Activated CD8-positive, alpha-beta T cell treated with anti-CD3 and anti-CD28 coated beads for 36 hours (primary cell): Measurements from ENCODE around the gene ADNP2. TPM values are rescaled to one million over a fixed set of nuclear protein-coding genes. Genes with fewer than 3 reads are reported as not detected.
A peak's percentile ranks its signal among the peaks of the same experiment; 100 is the strongest.

Source experiments
- ATAC-seq: fragments of 200-7000 bp; cut with Tn5 transposase; one replicate; pipeline ENCODE4 v1.10.0; 2021; ENCODE audit warnings: mild to moderate bottlenecking, moderate library complexity
- CTCF ChIA-PET: fragments of 350-600 bp; sonication (Branson Sonifier 250); formaldehyde crosslinking; loops from one replicate; lab custom pipeline; 2021; ENCODE audit warnings: antibody characterized with exemption; lab: Charles Lee
- POLR2A ChIA-PET: fragments of 350-600 bp; sonication (Branson Sonifier 250); formaldehyde crosslinking; loops from one replicate; lab custom pipeline; 2021; ENCODE audit warnings: antibody characterized with exemption; lab: Charles Lee
- DNase-seq: peaks from one replicate; pipeline ENCODE4 v3.0.0-alpha.2; 2020
- H3K27ac Mint-ChIP-seq: one replicate; pipeline ENCODE4 v1.8.0; 2021; ENCODE audit warnings: mild to moderate bottlenecking, mixed read lengths
- H3K27me3 Mint-ChIP-seq: one replicate; pipeline ENCODE4 v1.8.0; 2021; ENCODE audit warnings: mixed read lengths
- H3K36me3 Mint-ChIP-seq: one replicate; pipeline ENCODE4 v1.8.0; 2021; ENCODE audit warnings: low read depth, mixed read lengths
- H3K4me1 Mint-ChIP-seq: one replicate; pipeline ENCODE4 v1.8.0; 2021; ENCODE audit warnings: low read depth, mixed read lengths
- H3K4me3 Mint-ChIP-seq: one replicate; pipeline ENCODE4 v1.8.0; 2021; ENCODE audit warnings: mild to moderate bottlenecking, moderate library complexity, mixed read lengths
- H3K9me3 Mint-ChIP-seq: one replicate; pipeline ENCODE4 v1.8.0; 2021; ENCODE audit warnings: mixed read lengths
- CTCF ChIP-seq: fragments of 200-600 bp; IDR thresholded peaks from one replicate; pipeline ENCODE4 v1.8.0; 2022; ENCODE audit warnings: antibody characterized with exemption, mild to moderate bottlenecking
- intact Hi-C: fragments of 100-400 bp; cut with micrococcal nuclease; formaldehyde crosslinking; loops from one replicate; pipeline ENCODE4 v1.10.0; 2022
- total RNA-seq, 2 experiments: library from RNA; stranded (reverse); gene quantifications; one replicate each; pipeline ENCODE4 v1.2.3, GENCODE V29; 2021

Gene ADNP2
- total RNA-seq, 2 experiments from 2014 or later: 22.1 to 22.5 TPM

- H3K27ac Mint-ChIP-seq: no peak overlapping the region
- no peak for TF ChIP-seq CTCF
- no peak for ATAC-seq
- H3K4me3 Mint-ChIP-seq: no peak overlapping the region
- POLR2A ChIA-PET: no interaction called here
- H3K36me3 Mint-ChIP-seq: peaks cover 52% of the 10 kb centered on the region
- CTCF ChIA-PET: no interaction called here
- peaks cover 3% of the 10 kb centered on the region for H3K9me3 Mint-ChIP-seq
- peaks cover 35% of the 10 kb centered on the region for H3K4me1 Mint-ChIP-seq
- intact Hi-C loops: no loop called here
- H3K27me3 Mint-ChIP-seq: no peaks in the 10 kb centered on the region
- no peak for DNase-seq
These were observed 15.1 kb downstream of the ADNP2 start for GRCh38 chr18:80124131-80124530.

GRCh38 chr18:80126797-80127196 is 17.7 kb downstream of the ADNP2 start:
- peaks cover 46% of the 10 kb centered on the region for H3K36me3 Mint-ChIP-seq
- intact Hi-C loops: no loop called here
- ChIA-PET POLR2A (no interaction called here), CTCF (interaction anchor here (0.9 to 1.0 kb wide), 2 partner anchors 22 to 29 kb away, joined by 3 to 4 read pairs; no protein-coding TSS in a partner anchor)
- ATAC-seq: peak; percentile 52
- peaks cover 3% of the 10 kb centered on the region for H3K9me3 Mint-ChIP-seq
- H3K4me1 Mint-ChIP-seq: peaks cover 58% of the 10 kb centered on the region
- no peaks in the 10 kb centered on the region for H3K27me3 Mint-ChIP-seq
- H3K27ac Mint-ChIP-seq: peak overlapping the region; percentile 75
- peak overlapping the region; percentile 11 for H3K4me3 Mint-ChIP-seq
- DNase-seq: peak; percentile 67
- no peak for TF ChIP-seq CTCF

GRCh38 chr18:80127635-80128034 is 18.6 kb downstream of the ADNP2 start:
- H3K27me3 Mint-ChIP-seq: no peaks in the 10 kb centered on the region
- no peak for DNase-seq
- H3K4me1 Mint-ChIP-seq: peaks cover 58% of the 10 kb centered on the region

GRCh38 chr18:80129672-80130367 is 20.8 kb downstream of the ADNP2 start:
- no peak for TF ChIP-seq CTCF
- ATAC-seq (no peak), DNase-seq (no peak)
- Mint-ChIP-seq H3K36me3 (peaks cover 54% of the 10 kb centered on the region), H3K4me3 (no peak overlapping the region), H3K27ac (no peak overlapping the region), H3K27me3 (no peaks in the 10 kb centered on the region), H3K9me3 (peaks cover 3% of the 10 kb centered on the region), H3K4me1 (peaks cover 57% of the 10 kb centered on the region)
- POLR2A ChIA-PET: interaction anchor here (1.5 to 1.6 kb wide), 2 partner anchors 15 to 16 kb away, joined by 4 to 6 read pairs; no protein-coding TSS in a partner anchor
- intact Hi-C loops: no loop called here
- CTCF ChIA-PET: interaction anchor here (0.9 to 1.5 kb wide), 4 partner anchors 16 to 41 kb away, joined by 3 to 6 read pairs (median 5); no protein-coding TSS in a partner anchor

More at GRCh38 chr18:80127635-80128034, 18.6 kb downstream of the ADNP2 start:
- TF ChIP-seq CTCF: no peak
- no peak for ATAC-seq
- Mint-ChIP-seq H3K27ac (no peak overlapping the region), H3K4me3 (no peak overlapping the region), H3K36me3 (peaks cover 43% of the 10 kb centered on the region), H3K9me3 (peaks cover 3% of the 10 kb centered on the region)
- intact Hi-C loops: no loop called here
- CTCF ChIA-PET: interaction anchor here (1.0 to 1.3 kb wide), 2 partner anchors 15 to 28 kb away, joined by 3 read pairs; no protein-coding TSS in a partner anchor
- POLR2A ChIA-PET: interaction anchor here (0.6 kb wide), 1 partner anchor 13 kb away, joined by 4 read pairs; no protein-coding TSS in a partner anchor

GRCh38 chr18:80130555-80130954 is 21.5 kb downstream of the ADNP2 start:
- Mint-ChIP-seq H3K27me3 (no peaks in the 10 kb centered on the region), H3K9me3 (peaks cover 3% of the 10 kb centered on the region), H3K4me1 (peaks cover 57% of the 10 kb centered on the region), H3K36me3 (peaks cover 57% of the 10 kb centered on the region), H3K4me3 (peak overlapping the region; percentile 31), H3K27ac (peak overlapping the region; percentile 83)
- DNase-seq (no peak), ATAC-seq (peak; percentile 80)
- CTCF ChIA-PET: interaction anchor here (1.1 to 1.5 kb wide), 2 partner anchors 15 to 41 kb away, joined by 4 to 6 read pairs; no protein-coding TSS in a partner anchor
- POLR2A ChIA-PET: interaction anchor here (1.5 to 1.6 kb wide), 2 partner anchors 14 to 16 kb away, joined by 4 to 6 read pairs; no protein-coding TSS in a partner anchor
- no peak for TF ChIP-seq CTCF
- intact Hi-C loops: no loop called here
